ENCODE measurements around the gene LRRFIP1.

Gene LRRFIP1

GRCh38 chr2:237623428-237624403 lies 3.7 kb upstream of the LRRFIP1 start:
- DNase-seq, result no peak

- DNase-seq, result no peak
Observed at GRCh38 chr2:237624565-237624964, 2.8 kb upstream of the LRRFIP1 start.

GRCh38 chr2:237625216-237625705 lies 2.1 kb upstream of the LRRFIP1 start:
- no peak for DNase-seq

GRCh38 chr2:237625777-237626176 lies 1.6 kb upstream of the LRRFIP1 start:
- no peak for DNase-seq

GRCh38 chr2:237626813-237627440 lies 460 bp upstream of the LRRFIP1 start:
- DNase-seq, result no peak

- DNase-seq, result no peak
Observed at GRCh38 chr2:237628247-237629187, 1.1 kb downstream of the LRRFIP1 start.

GRCh38 chr2:237629188-237629534 lies 1.8 kb downstream of the LRRFIP1 start:
- no peak for DNase-seq

- DNase-seq, result no peak
Observed at GRCh38 chr2:237629739-237630138, 2.4 kb downstream of the LRRFIP1 start.

GRCh38 chr2:237630216-237631000 lies 3.0 kb downstream of the LRRFIP1 start:
- no peak for DNase-seq

- no peak for DNase-seq
Observed at GRCh38 chr2:237631007-237631785, 3.8 kb downstream of the LRRFIP1 start.

- DNase-seq, result no peak
Observed at GRCh38 chr2:237631801-237632585, 4.6 kb downstream of the LRRFIP1 start.

GRCh38 chr2:237633061-237633561 lies 5.7 kb downstream of the LRRFIP1 start:
- DNase-seq, result no peak

GRCh38 chr2:237636578-237636977 lies 9.2 kb downstream of the LRRFIP1 start:
- no peak for DNase-seq

GRCh38 chr2:237637429-237638135 lies 10.2 kb downstream of the LRRFIP1 start:
- no peak for DNase-seq

- no peak for DNase-seq
Observed at GRCh38 chr2:237638176-237638575, 10.8 kb downstream of the LRRFIP1 start.

- no peak for DNase-seq
Observed at GRCh38 chr2:237639052-237639835, 11.9 kb downstream of the LRRFIP1 start.

GRCh38 chr2:237639836-237640220 lies 12.4 kb downstream of the LRRFIP1 start:
- DNase-seq, result no peak

- DNase-seq, result no peak
Observed at GRCh38 chr2:237640493-237640998, 13.2 kb downstream of the LRRFIP1 start.

Measured in activated CD8-positive, alpha-beta memory T cell treated with anti-CD3 and anti-CD28 coated beads for 24 hours (primary cell).